Fibroblast of villous mesenchyme (primary cell): ENCODE data around the gene PTPRA. TPM values are rescaled to one million over a fixed set of nuclear protein-coding genes. Genes with fewer than 3 reads are reported as not detected.

Source experiments
- DNase-seq: peaks from one replicate; pipeline ENCODE4 v3.0.0-alpha.2; 2010; ENCODE audit warnings: low read depth
- H3K4me3 ChIP-seq: 2 replicates; pipeline ENCODE4 v1.5.1; 2011; ENCODE audit warnings: low read depth, mild to moderate bottlenecking, low read length
- total RNA-seq: library from RNA; depleted of rRNA; stranded (reverse); fragments of >200 nt; gene quantifications from 2 replicates; pipeline ENCODE4 v1.2.3, GENCODE V29; 2012
- TF ChIP-seq, protein P1 (sequence below): IDR thresholded peaks from 2 replicates; pipeline ENCODE4 v1.5.1; 2012; ENCODE audit warnings: low read depth, mild to moderate bottlenecking, low read length; ENCODE audit not compliant: insufficient read depth

Gene PTPRA
- total RNA-seq, 1 donor = 41.5 TPM

DNA sequence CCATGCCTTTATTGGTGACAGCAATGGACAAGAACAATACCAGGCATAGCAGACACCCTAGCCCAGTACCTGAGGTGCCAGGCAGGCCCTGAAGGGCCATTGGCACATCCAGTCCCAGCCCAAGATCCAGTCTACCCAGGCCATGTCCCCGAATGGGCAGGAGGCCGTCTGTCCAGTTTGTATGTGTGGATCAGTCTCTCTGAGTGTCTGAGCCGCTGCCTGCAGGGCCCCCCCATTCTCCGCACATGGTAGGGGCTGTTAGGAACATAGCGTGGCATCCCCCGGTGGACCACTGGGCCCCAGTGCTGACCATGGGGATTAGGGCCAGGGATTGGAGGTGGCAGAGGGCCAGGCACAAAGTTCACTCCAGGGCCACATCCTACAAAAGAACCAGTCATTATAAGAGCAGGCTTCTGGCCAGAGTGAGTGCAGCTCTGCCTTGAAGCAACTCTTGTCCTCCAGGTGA, 37.9 kb upstream of the PTPRA start:
- TF ChIP-seq, protein P1, sequence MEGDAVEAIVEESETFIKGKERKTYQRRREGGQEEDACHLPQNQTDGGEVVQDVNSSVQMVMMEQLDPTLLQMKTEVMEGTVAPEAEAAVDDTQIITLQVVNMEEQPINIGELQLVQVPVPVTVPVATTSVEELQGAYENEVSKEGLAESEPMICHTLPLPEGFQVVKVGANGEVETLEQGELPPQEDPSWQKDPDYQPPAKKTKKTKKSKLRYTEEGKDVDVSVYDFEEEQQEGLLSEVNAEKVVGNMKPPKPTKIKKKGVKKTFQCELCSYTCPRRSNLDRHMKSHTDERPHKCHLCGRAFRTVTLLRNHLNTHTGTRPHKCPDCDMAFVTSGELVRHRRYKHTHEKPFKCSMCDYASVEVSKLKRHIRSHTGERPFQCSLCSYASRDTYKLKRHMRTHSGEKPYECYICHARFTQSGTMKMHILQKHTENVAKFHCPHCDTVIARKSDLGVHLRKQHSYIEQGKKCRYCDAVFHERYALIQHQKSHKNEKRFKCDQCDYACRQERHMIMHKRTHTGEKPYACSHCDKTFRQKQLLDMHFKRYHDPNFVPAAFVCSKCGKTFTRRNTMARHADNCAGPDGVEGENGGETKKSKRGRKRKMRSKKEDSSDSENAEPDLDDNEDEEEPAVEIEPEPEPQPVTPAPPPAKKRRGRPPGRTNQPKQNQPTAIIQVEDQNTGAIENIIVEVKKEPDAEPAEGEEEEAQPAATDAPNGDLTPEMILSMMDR = no peak
- no peak for DNase-seq
- no peak overlapping the region for H3K4me3 ChIP-seq

DNA sequence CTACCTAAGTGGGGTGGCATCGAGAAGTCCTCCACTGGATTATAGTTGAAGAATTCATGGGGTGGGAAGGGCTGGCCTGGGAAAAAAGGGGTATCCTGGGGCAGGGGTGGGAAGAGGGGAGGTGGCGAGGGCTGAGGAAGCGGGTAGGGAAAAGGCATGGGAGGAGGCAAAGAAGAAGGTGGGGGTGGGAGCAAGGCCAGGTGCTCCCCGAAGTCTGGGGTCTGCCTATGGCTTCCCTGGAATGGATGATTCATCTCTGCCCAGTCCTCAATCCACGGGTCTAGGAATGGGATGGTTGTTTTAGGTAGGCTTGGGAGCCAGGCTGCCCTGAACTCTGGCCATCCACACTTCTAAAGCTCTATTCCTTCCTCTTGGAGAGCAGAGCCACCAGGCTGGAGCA, 37.2 kb upstream of the PTPRA start:
- no peak overlapping the region for H3K4me3 ChIP-seq
- TF ChIP-seq, protein P1 = no peak
- no peak for DNase-seq

DNA sequence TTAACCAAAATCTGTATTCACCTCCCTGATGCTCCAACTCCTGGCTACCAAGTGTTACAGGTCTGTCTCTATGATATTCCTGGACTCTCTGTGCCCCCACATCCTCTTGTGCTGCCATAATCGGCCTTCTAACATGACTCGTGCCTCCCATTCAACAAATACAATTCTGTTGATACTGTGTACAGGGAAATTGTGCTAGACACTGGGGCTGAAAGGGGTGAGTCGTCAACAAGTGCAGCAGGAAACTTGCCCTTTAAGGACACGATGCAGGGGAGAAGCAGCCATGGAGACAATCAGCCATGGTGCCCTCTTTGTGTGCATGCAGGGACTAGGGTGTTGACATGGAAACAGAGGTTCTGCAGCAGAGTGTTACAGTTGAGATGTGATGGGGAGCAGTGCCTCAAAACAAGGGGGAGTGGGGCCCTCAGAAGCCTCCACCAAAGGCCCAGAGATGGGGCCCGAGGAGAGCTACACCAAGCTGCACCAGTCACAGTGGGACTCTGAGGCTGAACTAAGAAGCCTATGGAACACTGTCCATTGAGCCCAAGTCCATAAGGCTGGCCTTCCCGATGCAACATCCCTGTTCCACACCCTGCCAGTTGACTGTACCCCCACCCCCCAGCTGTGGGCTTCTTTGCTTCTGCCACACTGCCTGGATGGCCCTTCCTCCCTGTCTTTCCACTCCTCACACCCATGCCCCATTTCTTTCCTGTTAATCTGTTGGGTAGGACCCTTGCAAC, 35.9 kb upstream of the PTPRA start:
- TF ChIP-seq, protein P1 = no peak
- H3K4me3 ChIP-seq = no peak overlapping the region
- no peak for DNase-seq

DNA sequence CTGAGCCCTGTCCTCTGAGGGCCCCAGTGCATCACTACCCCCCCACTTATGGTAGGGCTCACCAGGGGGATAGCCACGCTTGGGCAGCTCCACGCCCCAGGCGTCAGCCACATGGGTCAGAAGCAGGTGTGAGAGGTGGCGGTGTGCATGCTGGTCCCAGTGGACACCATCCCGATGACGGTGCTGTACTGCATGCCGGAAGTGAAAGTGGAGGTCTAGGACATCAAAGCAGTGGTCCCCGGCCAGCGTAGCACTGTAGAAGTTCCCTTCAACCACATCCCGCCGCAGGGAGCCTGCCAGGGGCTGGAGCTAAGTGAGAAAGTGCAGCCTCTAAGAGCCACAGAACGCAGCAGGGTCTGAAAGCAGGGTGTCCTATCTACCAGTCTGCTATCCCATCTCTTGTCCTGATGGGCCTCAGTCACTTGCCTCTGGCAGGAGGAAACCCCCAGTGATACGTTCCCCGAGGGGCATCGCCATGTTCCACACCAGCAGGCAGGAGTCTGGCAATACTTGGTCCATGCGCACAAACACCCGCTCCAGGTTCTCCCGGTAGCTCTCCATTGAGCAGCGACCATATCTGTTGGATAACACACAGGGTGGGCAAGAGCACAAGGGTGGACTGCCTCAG, 35.0 kb upstream of the PTPRA start:
- TF ChIP-seq, protein P1 = no peak
- H3K4me3 ChIP-seq = no peak overlapping the region
- DNase-seq = no peak

DNA sequence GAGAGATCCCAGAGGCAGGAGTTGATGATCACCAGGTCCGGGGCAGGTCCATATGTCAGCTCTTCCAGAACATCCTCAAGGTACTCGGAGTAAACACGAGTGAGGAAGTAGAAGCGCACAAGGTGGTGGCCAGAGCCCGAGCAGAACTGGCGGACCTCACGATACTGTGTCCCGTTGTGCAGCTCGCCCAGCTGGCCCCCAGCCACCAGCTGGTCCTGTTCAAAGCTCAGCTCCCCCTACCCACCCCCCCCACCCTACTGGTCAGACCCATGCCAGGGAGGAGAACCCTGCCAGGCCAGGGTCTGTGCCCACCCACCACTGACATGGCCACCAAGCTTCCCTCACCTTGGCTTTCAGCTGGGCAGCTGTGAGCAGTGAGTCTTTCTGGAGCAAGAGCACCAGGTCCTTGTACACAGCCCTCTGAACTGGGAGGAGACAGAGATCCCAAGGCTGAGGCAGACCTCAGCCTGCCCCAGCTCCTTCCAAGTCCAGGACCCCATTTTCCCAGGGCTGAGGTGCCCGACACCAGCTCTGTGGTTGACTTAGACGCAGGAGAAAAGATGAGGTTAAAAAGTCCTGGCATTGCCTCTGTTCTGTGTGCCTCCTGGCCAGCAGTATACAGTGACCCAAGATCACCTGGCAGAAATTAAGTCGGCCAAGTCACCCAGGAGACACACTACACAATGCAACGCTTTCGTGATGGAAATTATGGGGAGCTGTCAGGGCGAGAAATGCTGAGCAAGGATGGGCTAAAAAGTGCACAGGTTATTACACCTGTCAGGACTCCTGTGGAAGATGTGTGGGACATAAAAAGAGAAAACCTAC, 34.2 kb upstream of the PTPRA start:
- DNase-seq = no peak
- TF ChIP-seq, protein P1 = no peak
- no peak overlapping the region for H3K4me3 ChIP-seq

DNA sequence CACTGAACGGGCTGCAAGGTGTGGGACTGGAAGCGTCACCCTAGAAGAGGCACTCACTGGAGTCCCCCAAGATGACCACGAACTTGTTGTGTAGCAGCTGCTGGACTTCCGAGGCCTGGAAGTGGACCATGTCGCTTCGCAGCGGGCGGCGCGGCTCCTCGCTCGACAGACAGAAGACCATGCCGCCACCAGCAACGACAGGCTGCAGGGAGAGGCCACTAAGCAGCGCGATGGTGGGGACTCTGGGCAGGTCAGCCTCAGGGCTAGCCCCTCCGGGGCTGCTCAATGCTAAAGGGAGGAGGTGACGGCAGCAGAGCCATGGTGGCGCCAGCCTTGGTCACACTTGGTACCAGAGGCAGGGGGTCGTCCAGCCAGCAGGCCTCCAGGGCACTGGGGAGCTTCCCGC, 33.5 kb upstream of the PTPRA start:
- DNase-seq = no peak
- TF ChIP-seq, protein P1 = no peak
- peak overlapping the region; percentile 92 for H3K4me3 ChIP-seq
